Prostate gland (tissue), 2 donors: ENCODE data around the gene CD83.

Source experiments
- POLR2A ChIP-seq: fragments of 450-650 bp; IDR thresholded peaks from one replicate; pipeline ENCODE4 v1.6.1; 2016; ENCODE audit warnings: antibody characterized with exemption, mild to moderate bottlenecking
- POLR2AphosphoS5 ChIP-seq: sonication (generic); formaldehyde crosslinking; IDR thresholded peaks from one replicate; pipeline ENCODE4 v1.6.1; 2017; ENCODE audit warnings: antibody characterized with exemption
- TF ChIP-seq, protein P1 (sequence below), 4 experiments: fragments of 200-600 bp in 2 of 4; fragments of 450-650 bp in 2 of 4; sonication (generic) in 2 of 4; IDR thresholded peaks; 1 replicate in 3 of 4; 2 replicates in 1 of 4; pipeline ENCODE4 v1.5.1; 2016 to 2019; ENCODE audit warnings: antibody characterized with exemption in 4 of 4, mild to moderate bottlenecking in 2 of 4, moderate library complexity in 2 of 4

DNA sequence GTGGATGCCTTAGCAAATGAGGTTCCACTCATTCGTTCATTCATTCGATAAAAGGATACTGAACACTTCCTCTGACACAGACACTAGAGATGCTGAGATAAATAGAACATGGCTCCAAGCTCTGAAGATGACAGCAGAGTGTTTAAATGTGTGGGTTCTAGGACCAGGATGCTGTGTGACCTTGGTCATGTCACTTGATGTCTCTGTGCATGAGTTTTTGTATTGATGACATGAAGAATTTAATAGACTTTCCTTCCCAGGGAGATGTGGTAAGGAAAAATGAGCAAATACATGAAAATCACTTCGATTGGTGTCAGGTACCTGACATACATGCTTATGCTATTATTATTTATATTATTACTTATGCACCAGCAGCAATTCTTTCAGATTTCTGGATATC lies 34.3 kb upstream of the CD83 start:
- TF ChIP-seq POLR2A (no peak), POLR2AphosphoS5 (no peak)
- TF ChIP-seq, protein P1, sequence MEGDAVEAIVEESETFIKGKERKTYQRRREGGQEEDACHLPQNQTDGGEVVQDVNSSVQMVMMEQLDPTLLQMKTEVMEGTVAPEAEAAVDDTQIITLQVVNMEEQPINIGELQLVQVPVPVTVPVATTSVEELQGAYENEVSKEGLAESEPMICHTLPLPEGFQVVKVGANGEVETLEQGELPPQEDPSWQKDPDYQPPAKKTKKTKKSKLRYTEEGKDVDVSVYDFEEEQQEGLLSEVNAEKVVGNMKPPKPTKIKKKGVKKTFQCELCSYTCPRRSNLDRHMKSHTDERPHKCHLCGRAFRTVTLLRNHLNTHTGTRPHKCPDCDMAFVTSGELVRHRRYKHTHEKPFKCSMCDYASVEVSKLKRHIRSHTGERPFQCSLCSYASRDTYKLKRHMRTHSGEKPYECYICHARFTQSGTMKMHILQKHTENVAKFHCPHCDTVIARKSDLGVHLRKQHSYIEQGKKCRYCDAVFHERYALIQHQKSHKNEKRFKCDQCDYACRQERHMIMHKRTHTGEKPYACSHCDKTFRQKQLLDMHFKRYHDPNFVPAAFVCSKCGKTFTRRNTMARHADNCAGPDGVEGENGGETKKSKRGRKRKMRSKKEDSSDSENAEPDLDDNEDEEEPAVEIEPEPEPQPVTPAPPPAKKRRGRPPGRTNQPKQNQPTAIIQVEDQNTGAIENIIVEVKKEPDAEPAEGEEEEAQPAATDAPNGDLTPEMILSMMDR (IDR thresholded peaks at IDR 0.05), result no peak
